Activated gamma-delta T cell (primary cell): ENCODE results near the gene SH3BGRL2.
"Not testable (repeated sequence)": the region's sequence is repeated elsewhere in the genome, so short reads cannot be mapped to it uniquely, and the experiment has no call there.

Source experiments
- DNase-seq: peaks from one replicate; lab custom pipeline; 2025; lab: John Stamatoyannopoulos, UW

The SH3BGRL2 gene

GRCh38 chr6:79614326-79615305, 16.5 kb upstream of the SH3BGRL2 start:
- DNase-seq: no peak

DNA sequence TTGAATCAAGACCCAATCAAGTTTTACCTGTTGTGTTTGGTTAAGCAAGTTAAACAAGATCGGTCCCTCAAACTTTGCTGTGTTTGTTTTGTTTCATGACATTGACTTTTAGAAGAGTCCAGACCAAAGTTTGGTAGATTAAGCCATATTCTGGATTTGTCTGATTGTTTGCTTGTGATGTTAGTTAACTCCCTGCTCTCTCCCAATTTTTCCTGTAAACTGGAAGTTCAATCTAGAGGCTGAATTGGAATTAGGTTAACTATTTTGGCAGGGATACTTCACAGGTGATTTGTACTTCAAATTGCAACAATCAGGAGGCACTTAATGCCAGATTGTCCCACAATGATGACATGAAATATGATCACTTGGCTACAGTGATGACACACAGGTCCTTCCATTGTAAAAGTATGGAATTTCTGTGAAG, 13.6 kb upstream of the SH3BGRL2 start:
- DNase-seq: no peak

DNA sequence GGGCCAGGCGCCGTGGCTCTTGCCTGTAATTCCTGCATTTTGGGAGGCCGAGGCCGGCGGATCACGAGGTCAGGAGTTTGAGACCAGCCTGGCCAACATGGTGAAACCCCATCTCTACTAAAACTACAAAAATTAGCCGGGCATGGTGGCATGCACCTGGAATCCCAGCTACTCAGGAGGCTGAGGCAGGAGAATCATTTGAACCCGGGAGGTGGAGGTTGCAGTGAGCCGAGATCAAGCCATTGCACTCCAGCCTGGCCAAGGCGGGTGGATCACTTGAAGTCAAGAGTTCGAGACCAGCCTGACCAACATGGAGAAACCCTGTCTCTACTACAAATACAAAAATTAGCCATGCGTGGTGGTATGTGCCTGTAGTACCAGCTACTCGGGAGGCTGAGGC, 12.7 kb upstream of the SH3BGRL2 start:
- DNase-seq: not testable (repeated sequence)

DNA sequence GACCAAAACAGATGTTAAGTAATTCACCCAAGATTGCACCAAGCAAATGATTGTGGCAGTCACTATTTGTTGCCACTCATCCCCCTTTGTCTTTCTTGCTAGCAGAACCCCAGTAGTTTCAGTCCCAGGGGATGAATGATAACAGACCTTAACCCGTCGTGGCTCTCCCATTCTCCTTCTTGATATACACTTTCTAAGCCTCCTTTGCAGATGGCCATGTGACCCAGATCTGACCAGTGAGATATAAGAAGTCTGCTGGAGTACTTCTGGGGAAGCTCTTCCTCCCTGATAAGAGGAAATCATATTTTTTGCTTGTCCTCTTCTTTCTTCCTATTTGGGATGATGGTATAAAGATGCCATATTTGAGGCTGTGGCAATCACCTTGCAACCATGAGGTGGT, 9.6 kb upstream of the SH3BGRL2 start:
- no peak for DNase-seq

DNA sequence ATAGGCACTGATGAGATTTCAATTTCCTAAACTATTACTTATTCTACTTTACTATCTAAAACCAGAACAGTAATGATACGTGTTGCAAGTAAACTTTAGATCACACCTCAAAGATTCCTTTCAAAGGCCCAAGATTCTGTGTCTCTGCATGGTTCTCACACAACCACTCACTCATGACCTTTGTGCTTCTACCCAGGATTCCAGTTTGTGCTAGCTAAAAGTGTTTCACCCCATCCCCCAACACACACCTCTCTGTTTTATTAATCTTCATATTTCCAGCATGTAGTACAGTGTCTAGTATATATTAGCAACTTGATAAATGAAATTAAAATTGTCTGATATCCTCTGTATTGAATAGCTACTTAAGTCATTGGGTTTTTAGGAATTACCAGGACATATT, 8.8 kb upstream of the SH3BGRL2 start:
- DNase-seq: no peak

GRCh38 chr6:79623106-79623505, 8.0 kb upstream of the SH3BGRL2 start:
- no peak for DNase-seq

GRCh38 chr6:79625746-79626145, 5.4 kb upstream of the SH3BGRL2 start:
- DNase-seq: no peak

DNA sequence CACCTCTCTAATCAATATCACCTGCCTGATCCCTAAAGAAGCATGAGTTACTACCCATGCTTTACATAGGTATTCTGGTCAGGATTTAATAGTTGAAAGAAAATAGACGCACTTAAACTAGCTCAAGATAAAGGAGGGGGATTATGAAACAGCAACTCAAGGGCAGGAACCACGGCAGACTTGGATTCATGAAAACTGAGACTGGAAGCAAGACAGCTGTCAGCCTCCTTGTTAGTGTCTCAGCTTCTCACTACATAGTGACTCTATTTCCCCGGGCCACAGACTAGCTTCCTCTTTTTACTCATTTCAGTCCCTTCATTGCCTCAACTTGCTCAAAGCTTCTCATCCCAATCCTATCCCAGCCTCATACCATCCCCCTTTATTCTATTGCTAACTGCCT, 4.3 kb upstream of the SH3BGRL2 start:
- DNase-seq: no peak

DNA sequence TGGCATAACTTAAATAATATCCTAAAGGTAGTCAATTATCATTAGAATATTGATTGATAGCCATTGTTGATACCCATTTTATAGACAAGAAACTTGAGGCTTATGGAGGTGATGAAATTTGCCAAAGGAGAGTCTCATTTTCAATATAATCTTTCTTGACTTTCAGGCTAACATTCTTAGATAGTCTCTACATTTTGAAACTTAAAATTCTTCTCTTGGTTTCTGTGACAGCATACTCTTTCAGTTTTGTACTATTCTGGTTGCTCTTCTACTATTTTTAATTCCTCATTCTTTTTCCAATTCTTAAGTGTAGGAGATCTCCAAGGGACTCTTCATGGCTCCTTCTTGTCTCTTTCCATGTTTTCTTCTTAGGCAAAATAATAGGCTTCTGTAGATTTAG, 3.7 kb upstream of the SH3BGRL2 start:
- no peak for DNase-seq

GRCh38 chr6:79628466-79629288, 2.5 kb upstream of the SH3BGRL2 start:
- DNase-seq: no peak

- no peak for DNase-seq
Observed at GRCh38 chr6:79630380-79630882, 698 bp upstream of the SH3BGRL2 start.

DNA sequence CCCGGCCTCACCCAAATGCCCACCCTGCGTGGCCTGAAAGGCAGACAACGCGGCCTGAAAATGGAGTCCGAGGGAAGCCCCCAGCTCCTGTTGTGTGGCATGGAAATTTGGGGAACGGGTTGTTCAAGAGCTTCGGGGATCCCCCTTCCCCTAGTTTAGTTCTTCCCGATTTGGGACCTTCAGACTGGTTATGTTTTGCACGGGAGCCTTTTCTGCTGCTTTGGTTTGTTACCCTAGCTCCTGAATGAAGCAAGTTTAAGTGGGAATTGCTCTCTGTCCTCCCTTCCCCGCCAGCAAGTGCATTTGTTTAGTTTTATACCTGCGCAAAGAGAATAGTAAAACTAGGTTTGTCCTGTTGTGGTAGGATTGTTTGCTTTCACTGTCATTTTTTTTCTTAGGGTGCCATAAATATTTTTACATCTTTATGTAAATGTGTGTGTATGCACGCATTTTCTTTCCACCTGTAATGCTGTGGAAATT, 604 bp downstream of the SH3BGRL2 start:
- DNase-seq: no peak

DNA sequence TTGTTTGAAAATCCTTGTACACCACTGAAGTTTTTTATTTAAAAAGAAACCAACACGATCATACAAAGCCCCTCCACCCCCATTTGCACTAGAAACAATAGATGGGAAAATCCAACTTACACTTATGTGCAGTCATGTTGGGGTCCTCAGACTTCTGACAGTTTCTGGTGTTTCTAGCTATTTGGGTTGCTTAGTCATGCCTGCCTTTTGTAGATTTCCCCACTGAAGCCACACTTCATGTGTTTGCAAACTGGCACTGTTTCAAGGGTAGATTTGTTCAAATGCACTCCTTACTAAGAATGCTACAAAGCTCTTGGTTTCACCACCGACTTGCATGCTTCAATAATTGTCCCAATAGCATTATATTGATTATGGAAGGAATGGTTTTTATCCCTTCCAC, 1.5 kb downstream of the SH3BGRL2 start:
- DNase-seq: no peak

- no peak for DNase-seq
Observed at GRCh38 chr6:79634491-79635231, 3.5 kb downstream of the SH3BGRL2 start.

- DNase-seq: no peak
Observed at GRCh38 chr6:79635232-79635543, 4.1 kb downstream of the SH3BGRL2 start.

DNA sequence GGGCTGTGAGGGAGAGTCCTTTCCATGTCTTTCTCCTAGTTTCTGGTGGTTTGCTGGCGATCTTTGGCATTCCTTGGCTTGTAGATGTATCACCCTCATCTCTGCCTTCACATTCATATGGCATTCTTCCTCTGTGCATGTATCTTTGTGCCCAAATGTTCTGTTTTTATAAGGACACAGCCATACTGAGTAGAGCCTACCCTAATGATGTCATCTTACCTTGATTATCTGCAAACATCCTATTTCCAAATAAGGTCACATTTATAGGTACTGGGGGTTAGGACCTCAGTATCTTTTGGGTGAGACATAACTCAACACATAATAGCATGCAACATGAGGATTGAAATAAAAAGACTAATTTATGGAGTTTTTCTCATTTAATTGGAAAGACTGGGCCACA, 5.5 kb downstream of the SH3BGRL2 start:
- no peak for DNase-seq

GRCh38 chr6:79640146-79641111, 9.3 kb downstream of the SH3BGRL2 start:
- no peak for DNase-seq

DNA sequence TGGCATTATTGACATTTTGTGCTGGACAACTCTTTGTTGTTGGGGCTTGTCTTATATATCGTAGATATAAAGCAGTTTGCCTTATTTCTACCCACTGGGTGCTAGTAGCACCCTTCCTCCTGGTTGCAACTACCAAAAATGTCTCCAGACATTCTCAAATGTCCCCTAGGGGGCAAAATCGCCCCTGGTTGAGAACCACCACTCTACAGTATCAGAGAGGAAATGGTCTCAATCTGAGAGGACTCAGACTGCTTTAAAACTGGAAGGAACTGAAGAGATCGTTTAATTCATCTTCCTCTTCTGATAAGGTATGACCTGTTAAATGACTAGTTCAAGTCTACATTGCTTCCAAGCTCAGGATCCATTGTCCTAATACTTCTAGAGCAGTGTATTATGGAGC, 14.9 kb downstream of the SH3BGRL2 start:
- no peak for DNase-seq

GRCh38 chr6:79646561-79646960, 15.4 kb downstream of the SH3BGRL2 start:
- DNase-seq: no peak

DNA sequence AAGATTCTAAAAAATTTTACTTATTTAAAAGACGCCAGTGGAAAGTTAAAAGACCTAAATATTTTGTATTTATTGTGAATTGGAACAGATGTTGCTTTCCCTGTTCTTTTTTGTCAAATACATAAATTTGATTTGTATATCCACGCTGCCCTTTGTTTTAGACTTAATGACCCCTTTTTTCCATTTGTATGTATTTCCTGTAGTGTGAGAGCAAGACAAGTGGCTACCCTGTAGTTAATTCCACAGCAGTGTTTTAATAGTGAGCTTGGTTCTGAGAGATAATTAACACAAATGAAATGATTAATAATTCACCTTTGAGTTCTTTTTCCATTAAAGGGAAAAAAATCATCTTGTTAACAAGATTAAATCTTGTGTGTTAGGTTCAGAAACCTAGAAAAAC, 16.6 kb downstream of the SH3BGRL2 start:
- no peak for DNase-seq

GRCh38 chr6:79648328-79648727, 17.2 kb downstream of the SH3BGRL2 start:
- no peak for DNase-seq
